H1 (cell line): Measurements from ENCODE around the gene GDPD2. TPM values are rescaled to one million over a fixed set of nuclear protein-coding genes. Genes with fewer than 3 reads are reported as not detected.

Experiments
- CBX5 ChIP-seq: fragments of 300-800, 300-1000 bp; sonication (generic); IDR thresholded peaks from 2 replicates; pipeline ENCODE4 v1.7.1; 2016; ENCODE audit warnings: antibody characterized with exemption, low read length, low read depth
- CREB1 ChIP-seq: IDR thresholded peaks from 2 replicates; pipeline ENCODE4 v1.6.1; 2012; ENCODE audit warnings: inconsistent platforms
- CTBP2 ChIP-seq: IDR thresholded peaks from 2 replicates; pipeline ENCODE4 v1.7.0; 2011; ENCODE audit warnings: borderline replicate concordance, mild to moderate bottlenecking, moderate library complexity, mixed read lengths, low read length; ENCODE audit not compliant: insufficient read depth, insufficient read length
- EP300 ChIP-seq, 2 experiments: IDR thresholded peaks; 1 replicate in 1 of 2; 2 replicates in 1 of 2; pipeline ENCODE4 v1.6.1; 2011 to 2012; ENCODE audit warnings: low read depth in 2 of 2, low read length in 2 of 2, mild to moderate bottlenecking in 2 of 2, borderline replicate concordance in 1 of 2, inconsistent platforms in 1 of 2, moderate library complexity in 1 of 2
- EZH2 ChIP-seq: fragments of 200-600 bp; sonication (generic); IDR thresholded peaks from 2 replicates; pipeline ENCODE4 v1.7.1; 2012; ENCODE audit warnings: low read depth, mild to moderate bottlenecking, moderate library complexity, low read length, inconsistent platforms; ENCODE audit not compliant: severe bottlenecking
- GABPA ChIP-seq: IDR thresholded peaks from 2 replicates; pipeline ENCODE4 v1.6.1; 2011; ENCODE audit warnings: mild to moderate bottlenecking, low read length, moderate library complexity, borderline replicate concordance; ENCODE audit not compliant: insufficient read depth
- HDAC6 ChIP-seq: IDR thresholded peaks from one replicate; pipeline ENCODE4 v1.7.1; 2012; ENCODE audit warnings: low read depth, mild to moderate bottlenecking, inconsistent platforms, low read length, moderate library complexity
- RBBP5 ChIP-seq: IDR thresholded peaks from 2 replicates; pipeline ENCODE4 v1.7.1; 2012; ENCODE audit warnings: low read depth, mild to moderate bottlenecking, inconsistent platforms, low read length, moderate library complexity, borderline replicate concordance
- RFX5 ChIP-seq: IDR thresholded peaks from 2 replicates; pipeline ENCODE4 v1.6.1; 2011; ENCODE audit warnings: low read depth, low read length, improper control_type of control experiment, borderline replicate concordance
- polyA plus RNA-seq, 7 experiments: library from polyadenylated mRNA; depleted of rRNA in 3 of 7; stranded (reverse) in 5 of 7; unstranded in 2 of 7; fragments of >200 nt in 5 of 7; fragments of 200-250 nt in 2 of 7; gene quantifications; 1 replicate in 5 of 7; 2 replicates in 1 of 7; 4 replicates in 1 of 7; pipeline versions ENCODE4 v1.2.1 to v1.2.3, GENCODE V29; 2011 to 2013; ENCODE audit warnings: missing spikeins in 2 of 7, mixed read lengths in 2 of 7
- total RNA-seq: library from RNA; stranded (reverse); fragmentation: NEBNext Ultra II Directional; extraction: Animal tissue kit (Norgen Biotek cat#: 25700); gene quantifications from 2 replicates; pipeline ENCODE4 v1.2.1, GENCODE V29; 2021

The GDPD2 gene
- total and polyA plus RNA-seq, 2 of the 8 experiments (the other 6 are each of a cell fraction or from before 2014, with no cell fraction given), result 25.6 to 68.3 TPM

DNA sequence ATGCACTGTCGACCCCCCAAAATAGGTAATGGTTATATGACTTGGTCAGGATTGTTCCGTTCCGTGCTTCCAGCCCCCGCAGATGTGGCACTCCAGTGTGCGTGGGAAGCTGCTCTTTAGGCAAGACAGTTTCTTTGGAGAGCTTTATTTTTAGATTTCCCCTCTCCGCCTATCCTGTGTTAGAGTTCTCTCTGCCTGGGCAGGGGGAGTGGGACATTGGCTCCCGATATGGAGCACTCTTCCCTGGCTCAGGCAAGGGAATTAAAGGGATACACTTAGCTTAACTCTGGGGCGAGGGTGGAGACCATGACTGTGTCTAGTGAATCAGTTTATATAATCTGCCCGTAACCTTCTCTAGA is 57.5 kb downstream of the GDPD2 start (continued):
- TF ChIP-seq EZH2 (no peak), CREB1 (no peak), CTBP2 (no peak), RBBP5 (no peak), RFX5 (no peak), HDAC6 (no peak), EP300 (IDR thresholded peaks at IDR 0.05; ENCODE audit: borderline replicate concordance in 1 of 2, low read depth in 2 of 2, low read length in 2 of 2) (no peak), GABPA (no peak), CBX5 (no peak)
